HepG2 (cell line): ENCODE data around the gene ERFL. TPM values are rescaled to one million over a fixed set of nuclear protein-coding genes. Genes with fewer than 3 reads are reported as not detected.

Source experiments
- ARNTL ChIP-seq: sonication (generic); formaldehyde crosslinking; IDR thresholded peaks from 2 replicates; pipeline ENCODE4 v1.4.0; 2020; ENCODE audit warnings: mild to moderate bottlenecking, missing genetic modification reagents
- BORCS8-MEF2B ChIP-seq: sonication (generic); formaldehyde crosslinking; IDR thresholded peaks from 2 replicates; pipeline ENCODE4 v1.8.0; 2022; ENCODE audit warnings: mild to moderate bottlenecking, missing genetic modification reagents
- GABPA ChIP-seq, 2 experiments: IDR thresholded peaks; 2 replicates each; pipeline ENCODE4 v1.6.1; 2011 to 2016; ENCODE audit warnings: low read depth in 2 of 2, low read length in 1 of 2, missing biosample characterization in 1 of 2, missing genetic modification characterization in 1 of 2
- GATAD1 ChIP-seq: IDR thresholded peaks from 2 replicates; pipeline ENCODE4 v1.6.1; 2016; ENCODE audit warnings: missing genetic modification reagents, missing compliant biosample characterization
- HNRNPL ChIP-seq: fragments of 200-400 bp; formaldehyde crosslinking; IDR thresholded peaks from 2 replicates; pipeline ENCODE4 v1.6.1; 2017; ENCODE audit warnings: mild to moderate bottlenecking, low read depth, low read length
- NONO ChIP-seq, 2 experiments: fragments of 450-650 bp in 1 of 2; sonication (generic) in 1 of 2; formaldehyde crosslinking in 1 of 2; IDR thresholded peaks in 1 of 2; conservative IDR thresholded peaks in 1 of 2; 2 replicates each; pipeline versions ENCODE4 v1.6.1 to v1.8.0; 2017 to 2022; ENCODE audit warnings: mild to moderate bottlenecking in 1 of 2, missing genetic modification reagents in 1 of 2, moderate library complexity in 1 of 2
- SMC3 ChIP-seq: IDR thresholded peaks from 2 replicates; pipeline ENCODE4 v1.6.1; 2011; ENCODE audit warnings: low read length, improper control_type of control experiment
- THAP11 ChIP-seq: IDR thresholded peaks from 2 replicates; pipeline ENCODE4 v1.6.1; 2016; ENCODE audit warnings: missing biosample characterization, missing genetic modification reagents
- ZSCAN25 ChIP-seq: sonication (generic); formaldehyde crosslinking; IDR thresholded peaks from 2 replicates; pipeline ENCODE4 v1.8.0; 2022; ENCODE audit warnings: mild to moderate bottlenecking, missing genetic modification reagents
- polyA plus RNA-seq, 8 experiments: library from polyadenylated mRNA; depleted of rRNA in 3 of 8; stranded (reverse) in 7 of 8; unstranded in 1 of 8; fragments of >200 nt; fragmentation: Illumina TruSeq in 4 of 8; extraction: Trizol in 4 of 8; gene quantifications; 2 replicates each; pipeline versions ENCODE4 v1.2.1 to v1.2.3, GENCODE V29; 2011 to 2016; ENCODE audit warnings: low read depth in 4 of 8, missing spikeins in 1 of 8, mixed read lengths in 1 of 8; ENCODE audit not compliant: insufficient read depth in 1 of 8
- total RNA-seq, 5 experiments: library from RNA; depleted of rRNA; stranded (reverse); fragments of >200 nt; fragmentation: Illumina TruSeq; extraction: Trizol; gene quantifications; 2 replicates each; pipeline ENCODE4 v1.2.3, GENCODE V29; 2016; ENCODE audit warnings: low read depth in 1 of 5
- TF ChIP-seq, protein P1 (sequence below): sonication (generic); formaldehyde crosslinking; IDR thresholded peaks from 2 replicates; pipeline ENCODE4 v1.5.0; 2020; ENCODE audit warnings: mild to moderate bottlenecking, missing genetic modification reagents
- TF ChIP-seq, protein P2 (sequence below): sonication (generic); formaldehyde crosslinking; IDR thresholded peaks from 2 replicates; pipeline ENCODE4 v1.4.0; 2020; ENCODE audit warnings: missing genetic modification reagents
- TF ChIP-seq, protein P3 (sequence below), 2 experiments: sonication (generic) in 1 of 2; formaldehyde crosslinking in 1 of 2; IDR thresholded peaks; 2 replicates each; pipeline versions ENCODE4 v1.4.0 to v1.6.1; 2016 to 2020; ENCODE audit warnings: borderline replicate concordance in 1 of 2, low read depth in 1 of 2, mild to moderate bottlenecking in 1 of 2, missing genetic modification reagents in 1 of 2
- TF ChIP-seq, protein P4 (sequence below): sonication (generic); IDR thresholded peaks from 2 replicates; pipeline ENCODE4 v1.6.1; 2016; ENCODE audit warnings: low read depth, borderline replicate concordance
- TF ChIP-seq, protein P5 (sequence below): sonication (generic); formaldehyde crosslinking; IDR thresholded peaks from 2 replicates; pipeline ENCODE4 v1.4.0; 2020; ENCODE audit warnings: missing genetic modification reagents, borderline replicate concordance

Gene ERFL
- total and polyA plus RNA-seq, 2 of the 13 experiments (the other 11 are each of a cell fraction or from before 2014, with no cell fraction given): not detected

DNA sequence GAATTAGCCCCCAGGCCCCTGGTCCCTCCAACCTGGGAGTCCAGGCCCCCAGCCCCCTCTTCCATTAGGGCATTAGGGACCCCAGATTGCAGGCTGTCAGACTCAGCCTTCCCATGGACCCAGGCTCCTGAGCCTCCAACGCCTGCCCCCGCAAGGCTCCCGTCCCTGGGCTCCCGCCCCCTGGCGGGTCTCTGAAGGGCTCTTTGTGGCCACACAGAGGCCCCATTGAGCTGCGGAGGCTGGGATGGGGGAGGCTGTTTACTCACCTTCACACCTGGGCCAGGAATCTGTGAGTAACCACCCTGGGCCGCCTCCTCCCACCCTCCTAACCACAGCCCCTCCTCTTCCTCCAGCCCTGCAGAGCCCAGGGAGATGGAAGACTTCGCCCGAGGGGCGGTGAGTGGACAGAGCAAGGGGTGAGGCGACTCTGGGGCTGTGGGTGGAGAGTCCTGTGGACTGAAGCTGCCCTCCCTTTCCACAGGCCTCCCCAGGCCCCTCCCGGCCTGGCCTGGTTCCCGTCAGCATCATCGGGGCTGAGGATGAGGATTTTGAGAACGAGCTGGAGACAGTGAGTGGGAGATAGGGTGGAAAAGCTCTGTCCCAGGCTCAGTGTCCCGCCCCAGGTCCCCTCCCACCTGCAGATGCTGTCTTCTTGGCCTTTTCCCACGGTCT, 40.4 kb downstream of the ERFL start (continued):
- TF ChIP-seq BORCS8-MEF2B (CRISPR knock-in tag) (peak; percentile 70; the same call in 1 of the 2 replicates), ARNTL (CRISPR knock-in tag) (peak; percentile 66; the same call in 1 of the 2 replicates), ZSCAN25 (CRISPR knock-in tag) (peak; percentile 94), THAP11 (peak; percentile 74), HNRNPL (0 out of 2 replicates have a peak, but pooled peaks have one; percentile 69), GATAD1 (CRISPR knock-in tag) (peak; percentile 43), GABPA (IDR thresholded peaks at IDR 0.05; ENCODE audit: low read depth, low read length) (no peak), GABPA (CRISPR knock-in tag; IDR thresholded peaks at IDR 0.05; ENCODE audit: low read depth) (peak; percentile 40; the same call in 1 of the 2 replicates), SMC3 (peak; percentile 20; the same call in 1 of the 2 replicates), NONO (IDR thresholded peaks at IDR 0.05) (no peak), NONO (CRISPR knock-in tag; conservative IDR thresholded peaks at IDR 0.05) (peak; percentile 86)
- TF ChIP-seq, protein P1, sequence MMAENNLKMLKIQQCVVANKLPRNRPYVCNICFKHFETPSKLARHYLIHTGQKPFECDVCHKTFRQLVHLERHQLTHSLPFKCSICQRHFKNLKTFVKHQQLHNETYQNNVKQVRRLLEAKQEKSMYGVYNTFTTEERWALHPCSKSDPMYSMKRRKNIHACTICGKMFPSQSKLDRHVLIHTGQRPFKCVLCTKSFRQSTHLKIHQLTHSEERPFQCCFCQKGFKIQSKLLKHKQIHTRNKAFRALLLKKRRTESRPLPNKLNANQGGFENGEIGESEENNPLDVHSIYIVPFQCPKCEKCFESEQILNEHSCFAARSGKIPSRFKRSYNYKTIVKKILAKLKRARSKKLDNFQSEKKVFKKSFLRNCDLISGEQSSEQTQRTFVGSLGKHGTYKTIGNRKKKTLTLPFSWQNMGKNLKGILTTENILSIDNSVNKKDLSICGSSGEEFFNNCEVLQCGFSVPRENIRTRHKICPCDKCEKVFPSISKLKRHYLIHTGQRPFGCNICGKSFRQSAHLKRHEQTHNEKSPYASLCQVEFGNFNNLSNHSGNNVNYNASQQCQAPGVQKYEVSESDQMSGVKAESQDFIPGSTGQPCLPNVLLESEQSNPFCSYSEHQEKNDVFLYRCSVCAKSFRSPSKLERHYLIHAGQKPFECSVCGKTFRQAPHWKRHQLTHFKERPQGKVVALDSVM (CRISPR knock-in tag): peak; percentile 98
- TF ChIP-seq, protein P2, sequence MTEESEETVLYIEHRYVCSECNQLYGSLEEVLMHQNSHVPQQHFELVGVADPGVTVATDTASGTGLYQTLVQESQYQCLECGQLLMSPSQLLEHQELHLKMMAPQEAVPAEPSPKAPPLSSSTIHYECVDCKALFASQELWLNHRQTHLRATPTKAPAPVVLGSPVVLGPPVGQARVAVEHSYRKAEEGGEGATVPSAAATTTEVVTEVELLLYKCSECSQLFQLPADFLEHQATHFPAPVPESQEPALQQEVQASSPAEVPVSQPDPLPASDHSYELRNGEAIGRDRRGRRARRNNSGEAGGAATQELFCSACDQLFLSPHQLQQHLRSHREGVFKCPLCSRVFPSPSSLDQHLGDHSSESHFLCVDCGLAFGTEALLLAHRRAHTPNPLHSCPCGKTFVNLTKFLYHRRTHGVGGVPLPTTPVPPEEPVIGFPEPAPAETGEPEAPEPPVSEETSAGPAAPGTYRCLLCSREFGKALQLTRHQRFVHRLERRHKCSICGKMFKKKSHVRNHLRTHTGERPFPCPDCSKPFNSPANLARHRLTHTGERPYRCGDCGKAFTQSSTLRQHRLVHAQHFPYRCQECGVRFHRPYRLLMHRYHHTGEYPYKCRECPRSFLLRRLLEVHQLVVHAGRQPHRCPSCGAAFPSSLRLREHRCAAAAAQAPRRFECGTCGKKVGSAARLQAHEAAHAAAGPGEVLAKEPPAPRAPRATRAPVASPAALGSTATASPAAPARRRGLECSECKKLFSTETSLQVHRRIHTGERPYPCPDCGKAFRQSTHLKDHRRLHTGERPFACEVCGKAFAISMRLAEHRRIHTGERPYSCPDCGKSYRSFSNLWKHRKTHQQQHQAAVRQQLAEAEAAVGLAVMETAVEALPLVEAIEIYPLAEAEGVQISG: peak; percentile 97
- TF ChIP-seq, protein P3, sequence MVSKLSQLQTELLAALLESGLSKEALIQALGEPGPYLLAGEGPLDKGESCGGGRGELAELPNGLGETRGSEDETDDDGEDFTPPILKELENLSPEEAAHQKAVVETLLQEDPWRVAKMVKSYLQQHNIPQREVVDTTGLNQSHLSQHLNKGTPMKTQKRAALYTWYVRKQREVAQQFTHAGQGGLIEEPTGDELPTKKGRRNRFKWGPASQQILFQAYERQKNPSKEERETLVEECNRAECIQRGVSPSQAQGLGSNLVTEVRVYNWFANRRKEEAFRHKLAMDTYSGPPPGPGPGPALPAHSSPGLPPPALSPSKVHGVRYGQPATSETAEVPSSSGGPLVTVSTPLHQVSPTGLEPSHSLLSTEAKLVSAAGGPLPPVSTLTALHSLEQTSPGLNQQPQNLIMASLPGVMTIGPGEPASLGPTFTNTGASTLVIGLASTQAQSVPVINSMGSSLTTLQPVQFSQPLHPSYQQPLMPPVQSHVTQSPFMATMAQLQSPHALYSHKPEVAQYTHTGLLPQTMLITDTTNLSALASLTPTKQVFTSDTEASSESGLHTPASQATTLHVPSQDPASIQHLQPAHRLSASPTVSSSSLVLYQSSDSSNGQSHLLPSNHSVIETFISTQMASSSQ (IDR thresholded peaks at IDR 0.05; ENCODE audit: low read depth): no peak
- TF ChIP-seq, protein P3 (CRISPR knock-in tag; IDR thresholded peaks at IDR 0.05; ENCODE audit: borderline replicate concordance): peak; percentile 83; the same call in 1 of the 2 replicates
- TF ChIP-seq, protein P4, sequence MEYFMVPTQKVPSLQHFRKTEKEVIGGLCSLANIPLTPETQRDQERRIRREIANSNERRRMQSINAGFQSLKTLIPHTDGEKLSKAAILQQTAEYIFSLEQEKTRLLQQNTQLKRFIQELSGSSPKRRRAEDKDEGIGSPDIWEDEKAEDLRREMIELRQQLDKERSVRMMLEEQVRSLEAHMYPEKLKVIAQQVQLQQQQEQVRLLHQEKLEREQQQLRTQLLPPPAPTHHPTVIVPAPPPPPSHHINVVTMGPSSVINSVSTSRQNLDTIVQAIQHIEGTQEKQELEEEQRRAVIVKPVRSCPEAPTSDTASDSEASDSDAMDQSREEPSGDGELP: peak; percentile 92
- TF ChIP-seq, protein P5, sequence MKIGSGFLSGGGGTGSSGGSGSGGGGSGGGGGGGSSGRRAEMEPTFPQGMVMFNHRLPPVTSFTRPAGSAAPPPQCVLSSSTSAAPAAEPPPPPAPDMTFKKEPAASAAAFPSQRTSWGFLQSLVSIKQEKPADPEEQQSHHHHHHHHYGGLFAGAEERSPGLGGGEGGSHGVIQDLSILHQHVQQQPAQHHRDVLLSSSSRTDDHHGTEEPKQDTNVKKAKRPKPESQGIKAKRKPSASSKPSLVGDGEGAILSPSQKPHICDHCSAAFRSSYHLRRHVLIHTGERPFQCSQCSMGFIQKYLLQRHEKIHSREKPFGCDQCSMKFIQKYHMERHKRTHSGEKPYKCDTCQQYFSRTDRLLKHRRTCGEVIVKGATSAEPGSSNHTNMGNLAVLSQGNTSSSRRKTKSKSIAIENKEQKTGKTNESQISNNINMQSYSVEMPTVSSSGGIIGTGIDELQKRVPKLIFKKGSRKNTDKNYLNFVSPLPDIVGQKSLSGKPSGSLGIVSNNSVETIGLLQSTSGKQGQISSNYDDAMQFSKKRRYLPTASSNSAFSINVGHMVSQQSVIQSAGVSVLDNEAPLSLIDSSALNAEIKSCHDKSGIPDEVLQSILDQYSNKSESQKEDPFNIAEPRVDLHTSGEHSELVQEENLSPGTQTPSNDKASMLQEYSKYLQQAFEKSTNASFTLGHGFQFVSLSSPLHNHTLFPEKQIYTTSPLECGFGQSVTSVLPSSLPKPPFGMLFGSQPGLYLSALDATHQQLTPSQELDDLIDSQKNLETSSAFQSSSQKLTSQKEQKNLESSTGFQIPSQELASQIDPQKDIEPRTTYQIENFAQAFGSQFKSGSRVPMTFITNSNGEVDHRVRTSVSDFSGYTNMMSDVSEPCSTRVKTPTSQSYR (CRISPR knock-in tag): peak; percentile 92
